ENCODE measurements around the gene ZBTB20.

- no peak for TF ChIP-seq CTCF (IDR thresholded peaks at IDR 0.05)
- no peak for TF ChIP-seq POLR2A (IDR thresholded peaks at IDR 0.05)
Observed at GRCh38 chr3:115102046-115102445, 45.0 kb downstream of the ZBTB20 start.
